Peyer's patch (tissue), 4 donors: Measurements from ENCODE around the gene SCYGR2.

Experiments
- POLR2A ChIP-seq, 2 donors: fragments of 450-650 bp; IDR thresholded peaks; one replicate each; pipeline ENCODE4 v1.5.1; 2017; ENCODE audit warnings: antibody characterized with exemption in 2 of 2, mild to moderate bottlenecking in 2 of 2, moderate library complexity in 2 of 2
- TF ChIP-seq, protein P1 (sequence below), 6 experiments: fragments of 450-650 bp in 4 of 6; fragments of 200-600 bp in 2 of 6; sonication (generic) in 1 of 6; IDR thresholded peaks; one replicate each; pipeline ENCODE4 v1.5.1; 2017 to 2019; ENCODE audit warnings: antibody characterized with exemption in 6 of 6, mild to moderate bottlenecking in 3 of 6, moderate library complexity in 1 of 6

DNA sequence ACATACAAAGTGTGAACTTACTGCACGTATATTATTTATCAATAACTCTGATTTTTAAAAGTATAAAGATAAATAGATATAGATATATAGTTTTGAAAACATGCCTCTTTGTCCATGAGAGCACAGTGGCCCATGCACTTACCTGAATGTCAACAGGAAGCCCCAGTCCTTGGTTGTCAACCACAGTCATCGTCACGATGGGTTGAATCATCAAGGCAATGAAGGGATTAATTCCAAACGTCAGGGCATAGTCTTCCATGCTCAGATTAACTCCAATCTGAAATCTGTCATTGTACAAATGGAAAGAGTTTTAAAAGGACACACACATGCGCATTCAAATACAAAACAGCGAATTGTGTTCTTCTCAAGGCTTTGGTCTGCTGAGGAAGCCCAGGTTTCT, 34.1 kb downstream of the SCYGR2 start:
- TF ChIP-seq POLR2A (IDR thresholded peaks at IDR 0.05) = no peak
- TF ChIP-seq, protein P1, sequence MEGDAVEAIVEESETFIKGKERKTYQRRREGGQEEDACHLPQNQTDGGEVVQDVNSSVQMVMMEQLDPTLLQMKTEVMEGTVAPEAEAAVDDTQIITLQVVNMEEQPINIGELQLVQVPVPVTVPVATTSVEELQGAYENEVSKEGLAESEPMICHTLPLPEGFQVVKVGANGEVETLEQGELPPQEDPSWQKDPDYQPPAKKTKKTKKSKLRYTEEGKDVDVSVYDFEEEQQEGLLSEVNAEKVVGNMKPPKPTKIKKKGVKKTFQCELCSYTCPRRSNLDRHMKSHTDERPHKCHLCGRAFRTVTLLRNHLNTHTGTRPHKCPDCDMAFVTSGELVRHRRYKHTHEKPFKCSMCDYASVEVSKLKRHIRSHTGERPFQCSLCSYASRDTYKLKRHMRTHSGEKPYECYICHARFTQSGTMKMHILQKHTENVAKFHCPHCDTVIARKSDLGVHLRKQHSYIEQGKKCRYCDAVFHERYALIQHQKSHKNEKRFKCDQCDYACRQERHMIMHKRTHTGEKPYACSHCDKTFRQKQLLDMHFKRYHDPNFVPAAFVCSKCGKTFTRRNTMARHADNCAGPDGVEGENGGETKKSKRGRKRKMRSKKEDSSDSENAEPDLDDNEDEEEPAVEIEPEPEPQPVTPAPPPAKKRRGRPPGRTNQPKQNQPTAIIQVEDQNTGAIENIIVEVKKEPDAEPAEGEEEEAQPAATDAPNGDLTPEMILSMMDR (IDR thresholded peaks at IDR 0.05) = no peak
